CD4-positive, alpha-beta T cell treated with Interleukin-10 for 1 hour (primary cell): Measurements from ENCODE around the gene PRKCH.

Source experiments
- DNase-seq: peaks from one replicate; pipeline ENCODE4 v3.0.0-alpha.2; 2020

Gene PRKCH

GRCh38 chr14:61434311-61434710 lies 112.9 kb downstream of the PRKCH start:
- DNase-seq: no peak

- DNase-seq: no peak
Observed at GRCh38 chr14:61435563-61436337, 114.4 kb downstream of the PRKCH start.

- DNase-seq: no peak
Observed at GRCh38 chr14:61437381-61437780, 116.0 kb downstream of the PRKCH start.

- DNase-seq: no peak
Observed at GRCh38 chr14:61438036-61438435, 116.7 kb downstream of the PRKCH start.

GRCh38 chr14:61438497-61438859 lies 117.1 kb downstream of the PRKCH start:
- no peak for DNase-seq

GRCh38 chr14:61438860-61439765 lies 117.7 kb downstream of the PRKCH start:
- peak; percentile 42 for DNase-seq

GRCh38 chr14:61439779-61440418 lies 118.5 kb downstream of the PRKCH start:
- DNase-seq: no peak

GRCh38 chr14:61443481-61443880 lies 122.1 kb downstream of the PRKCH start:
- DNase-seq: no peak

GRCh38 chr14:61444215-61444768 lies 122.9 kb downstream of the PRKCH start:
- DNase-seq: peak; percentile 73

GRCh38 chr14:61451491-61451890 lies 130.1 kb downstream of the PRKCH start:
- no peak for DNase-seq

GRCh38 chr14:61451891-61452400 lies 130.6 kb downstream of the PRKCH start:
- no peak for DNase-seq

GRCh38 chr14:61452452-61452851 lies 131.1 kb downstream of the PRKCH start:
- DNase-seq: peak; percentile 76

GRCh38 chr14:61453103-61453767 lies 131.9 kb downstream of the PRKCH start:
- DNase-seq: no peak

GRCh38 chr14:61454545-61454944 lies 133.2 kb downstream of the PRKCH start:
- DNase-seq: no peak

GRCh38 chr14:61455351-61455750 lies 134.0 kb downstream of the PRKCH start:
- no peak for DNase-seq

- DNase-seq: peak; percentile 85
Observed at GRCh38 chr14:61456720-61457119, 135.3 kb downstream of the PRKCH start.

GRCh38 chr14:61458766-61459165 lies 137.4 kb downstream of the PRKCH start:
- no peak for DNase-seq

- no peak for DNase-seq
Observed at GRCh38 chr14:61459229-61459628, 137.8 kb downstream of the PRKCH start.

GRCh38 chr14:61460063-61460462 lies 138.7 kb downstream of the PRKCH start:
- no peak for DNase-seq

- DNase-seq: peak; percentile 50
Observed at GRCh38 chr14:61460718-61461611, 139.6 kb downstream of the PRKCH start.

GRCh38 chr14:61461808-61462275 lies 140.5 kb downstream of the PRKCH start:
- peak; percentile 79 for DNase-seq
